ENCODE data around the gene IL17RB.

GRCh38 chr3:53881691-53882593, 35.6 kb downstream of the IL17RB start, which contains the start of gene ACTR8:
- TF ChIP-seq CTCF (IDR thresholded peaks at IDR 0.05) = no peak
- no peak for TF ChIP-seq EZH2 (IDR thresholded peaks at IDR 0.05; ENCODE audit: borderline replicate concordance, insufficient read depth, low read depth, low read length, poor library complexity, severe bottlenecking)

Measured in B cell (primary cell).